Astrocyte of the spinal cord (primary cell): ENCODE results near the gene VSTM4.

Experiments used
- DNase-seq: peaks from one replicate; pipeline ENCODE4 v3.0.0; 2011; ENCODE audit warnings: low read depth, low spot score
- H3K4me3 ChIP-seq: 2 replicates; pipeline ENCODE4 v1.5.1; 2011; ENCODE audit warnings: low read depth, mild to moderate bottlenecking, low read length, moderate library complexity
- CTCF ChIP-seq: IDR thresholded peaks from 2 replicates; pipeline ENCODE4 v1.5.1; 2012; ENCODE audit warnings: low read depth, mild to moderate bottlenecking, low read length, inconsistent platforms
- in situ Hi-C: cut with HindIII; loops from 2 replicates; pipeline ENCODE4 v1.10.0; 2017; ENCODE audit warnings: low sequenced_read_pairs

The VSTM4 gene

GRCh38 chr10:49058463-49059255 is 56.7 kb downstream of the VSTM4 start:
- TF ChIP-seq CTCF: no peak
- in situ Hi-C loops: no loop called here
- DNase-seq: peak; percentile 23
- H3K4me3 ChIP-seq: no peak overlapping the region

GRCh38 chr10:49057231-49057880 is 58.0 kb downstream of the VSTM4 start:
- DNase-seq: no peak
- no peak for TF ChIP-seq CTCF
- H3K4me3 ChIP-seq: no peak overlapping the region
- in situ Hi-C loops: no loop called here

GRCh38 chr10:49056356-49056755 is 59.0 kb downstream of the VSTM4 start:
- no peak for DNase-seq

GRCh38 chr10:49055221-49055849 is 60.0 kb downstream of the VSTM4 start:
- DNase-seq: no peak
- H3K4me3 ChIP-seq: no peak overlapping the region
- in situ Hi-C loops: no loop called here
- no peak for TF ChIP-seq CTCF

More at GRCh38 chr10:49056356-49056755, 59.0 kb downstream of the VSTM4 start:
- in situ Hi-C loops: no loop called here
- H3K4me3 ChIP-seq: no peak overlapping the region
- no peak for TF ChIP-seq CTCF

- in situ Hi-C loops: no loop called here
- H3K4me3 ChIP-seq: no peak overlapping the region
- no peak for DNase-seq
- TF ChIP-seq CTCF: no peak
These were observed 60.6 kb downstream of the VSTM4 start for GRCh38 chr10:49054753-49055152.

- no peak for DNase-seq
- in situ Hi-C loops: no loop called here
- no peak for TF ChIP-seq CTCF
- no peak overlapping the region for H3K4me3 ChIP-seq
These were observed 61.2 kb downstream of the VSTM4 start for GRCh38 chr10:49053998-49054692.
